HG03280 (cell line): ENCODE results near the gene INSL3.
"Not testable (repeated sequence)": the region's sequence is repeated elsewhere in the genome, so short reads cannot be mapped to it uniquely, and the experiment has no call there.

Experiments used
- ATAC-seq: cut with Tn5 transposase; IDR thresholded peaks from one replicate; pipeline ENCODE4 v1.9.1; 2021; ENCODE audit warnings: mild to moderate bottlenecking, moderate library complexity; ENCODE audit not compliant: unreplicated experiment

Gene INSL3

DNA sequence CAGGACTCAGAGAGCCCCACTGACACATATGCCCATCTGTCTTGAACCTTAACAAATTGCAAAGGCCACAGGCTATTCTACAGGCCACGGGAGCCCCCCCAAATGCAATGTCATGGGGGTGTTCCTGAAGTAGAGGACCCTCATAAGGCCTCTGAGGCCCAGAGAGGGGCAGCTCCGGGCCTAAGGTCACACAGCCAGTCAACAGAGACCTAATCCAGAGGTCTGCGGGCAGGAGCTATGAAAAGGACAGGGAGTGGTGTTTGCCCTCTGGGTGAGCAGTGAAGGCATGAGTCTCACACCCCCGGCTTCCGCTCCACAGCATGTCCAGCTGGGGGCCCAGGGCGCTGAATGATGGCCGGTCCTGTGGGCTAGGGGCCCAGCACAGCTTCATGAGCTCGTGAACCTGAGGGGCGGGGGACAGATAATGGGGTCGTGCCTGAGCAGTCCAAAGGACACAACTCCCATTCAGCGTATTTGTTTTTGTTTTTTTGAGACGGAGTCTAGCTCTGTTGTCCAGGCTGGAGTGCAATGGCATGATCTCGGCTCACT is 5.3 kb upstream of the INSL3 start:
- ATAC-seq: no peak

DNA sequence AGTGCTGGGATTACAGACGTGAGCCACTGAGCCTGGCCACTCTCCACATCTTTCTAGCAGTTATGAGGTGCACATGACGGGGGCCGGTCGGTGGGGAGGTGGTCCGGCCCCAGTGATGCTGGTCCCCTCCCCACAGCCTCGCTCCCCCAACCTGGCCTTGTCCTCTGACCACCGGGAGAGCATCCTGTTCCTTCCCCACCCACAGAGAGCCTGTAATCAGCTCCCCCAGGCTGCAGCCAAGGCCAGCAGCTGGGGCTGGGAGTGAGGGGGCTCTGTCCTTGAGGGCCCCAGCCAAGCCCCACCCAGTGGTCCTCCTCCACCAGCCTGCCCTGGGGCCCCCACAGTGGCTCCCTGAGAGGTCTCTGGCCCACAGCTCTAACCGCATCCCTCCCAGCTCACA is 3.0 kb upstream of the INSL3 start:
- no peak for ATAC-seq

DNA sequence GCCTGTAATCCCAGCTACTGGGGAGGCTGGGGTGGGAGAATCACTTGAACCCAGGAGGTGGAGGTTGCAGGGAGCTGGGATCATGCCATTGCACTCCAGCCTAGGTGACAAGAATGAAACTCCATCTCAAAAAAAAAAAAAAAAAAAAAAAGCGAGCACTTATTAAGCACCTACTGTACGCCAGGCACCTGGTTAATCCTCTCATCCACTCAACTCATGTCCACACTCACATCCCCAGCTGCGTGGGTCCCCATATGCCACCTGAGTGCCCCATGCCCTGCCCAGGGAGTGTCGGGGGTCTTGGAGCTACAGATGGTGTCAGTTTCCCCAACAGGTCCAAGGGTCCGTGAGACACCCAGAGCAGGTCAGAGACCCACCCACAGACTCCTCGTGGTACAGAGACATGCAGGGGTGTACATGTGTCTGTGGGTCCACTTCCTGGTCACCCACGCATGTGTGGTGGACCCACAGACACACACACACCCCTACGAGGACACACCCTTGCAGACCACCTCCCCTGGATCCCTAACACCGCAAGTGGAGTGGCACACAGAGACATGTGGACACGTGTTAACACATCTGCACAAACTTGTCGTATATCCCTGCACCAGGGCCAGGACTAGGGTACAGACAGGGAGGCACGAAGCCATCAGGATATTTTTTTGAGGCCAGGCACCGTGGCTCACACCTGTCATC is 3.5 kb downstream of the INSL3 start:
- no peak for ATAC-seq

DNA sequence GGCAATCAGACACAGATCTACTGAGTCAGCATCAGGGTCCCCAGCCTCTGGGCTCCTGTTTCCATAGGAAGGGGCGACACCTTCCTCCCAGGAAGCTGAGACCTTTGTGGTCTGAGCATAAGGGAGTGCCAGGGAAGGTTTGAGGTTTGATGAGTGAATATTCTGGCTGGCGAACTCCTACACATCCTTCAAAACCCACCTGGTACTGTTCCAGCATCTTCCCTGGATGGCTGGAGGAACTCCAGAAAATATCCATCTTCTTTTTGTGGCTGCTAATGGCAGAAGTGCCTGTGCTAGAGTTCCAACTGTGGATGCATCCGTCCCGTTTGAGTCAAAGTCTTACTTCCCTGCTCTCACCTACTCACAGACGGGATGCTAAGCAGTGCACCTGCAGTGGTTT is 9.2 kb downstream of the INSL3 start:
- no peak for ATAC-seq

DNA sequence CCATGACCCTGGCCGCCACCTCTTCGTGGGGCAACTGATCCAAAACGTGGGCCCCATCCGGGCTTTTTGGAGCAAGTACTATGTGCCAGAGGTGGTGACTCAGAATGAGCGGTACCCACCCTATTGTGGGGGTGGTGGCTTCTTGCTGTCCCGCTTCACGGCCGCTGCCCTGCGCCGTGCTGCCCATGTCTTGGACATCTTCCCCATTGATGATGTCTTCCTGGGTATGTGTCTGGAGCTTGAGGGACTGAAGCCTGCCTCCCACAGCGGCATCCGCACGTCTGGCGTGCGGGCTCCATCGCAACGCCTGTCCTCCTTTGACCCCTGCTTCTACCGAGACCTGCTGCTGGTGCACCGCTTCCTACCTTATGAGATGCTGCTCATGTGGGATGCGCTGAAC is 9.6 kb downstream of the INSL3 start:
- no peak for ATAC-seq

DNA sequence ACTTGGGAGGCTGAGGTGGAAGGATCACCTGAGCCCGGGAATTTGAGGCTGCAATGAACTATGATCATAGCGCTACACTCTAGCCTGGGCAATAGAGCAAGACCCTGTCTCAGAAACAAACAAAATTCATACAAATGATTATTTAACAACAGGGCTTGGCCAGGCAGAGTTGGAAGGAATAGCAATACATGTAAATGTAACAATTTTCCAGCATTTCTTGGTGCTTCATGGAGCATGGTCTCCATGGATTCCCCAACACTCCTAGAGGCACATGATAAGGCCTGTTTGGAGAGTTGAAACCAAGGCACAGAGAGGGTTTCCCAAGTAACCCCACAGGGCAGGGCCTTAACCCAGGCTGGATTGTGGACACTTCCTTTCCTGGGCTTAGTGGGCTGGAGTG is 10.2 kb downstream of the INSL3 start:
- no peak for ATAC-seq

DNA sequence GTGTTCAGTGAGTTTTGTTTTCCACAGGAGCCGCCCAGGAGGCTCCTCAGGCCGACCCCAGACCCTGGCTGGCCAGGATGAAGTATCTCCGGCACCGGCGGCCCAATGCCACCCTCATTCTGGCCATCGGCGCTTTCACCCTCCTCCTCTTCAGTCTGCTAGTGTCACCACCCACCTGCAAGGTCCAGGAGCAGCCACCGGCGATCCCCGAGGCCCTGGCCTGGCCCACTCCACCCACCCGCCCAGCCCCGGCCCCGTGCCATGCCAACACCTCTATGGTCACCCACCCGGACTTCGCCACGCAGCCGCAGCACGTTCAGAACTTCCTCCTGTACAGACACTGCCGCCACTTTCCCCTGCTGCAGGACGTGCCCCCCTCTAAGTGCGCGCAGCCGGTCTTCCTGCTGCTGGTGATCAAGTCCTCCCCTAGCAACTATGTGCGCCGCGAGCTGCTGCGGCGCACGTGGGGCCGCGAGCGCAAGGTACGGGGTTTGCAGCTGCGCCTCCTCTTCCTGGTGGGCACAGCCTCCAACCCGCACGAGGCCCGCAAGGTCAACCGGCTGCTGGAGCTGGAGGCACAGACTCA is 13.5 kb downstream of the INSL3 start:
- ATAC-seq: no peak

DNA sequence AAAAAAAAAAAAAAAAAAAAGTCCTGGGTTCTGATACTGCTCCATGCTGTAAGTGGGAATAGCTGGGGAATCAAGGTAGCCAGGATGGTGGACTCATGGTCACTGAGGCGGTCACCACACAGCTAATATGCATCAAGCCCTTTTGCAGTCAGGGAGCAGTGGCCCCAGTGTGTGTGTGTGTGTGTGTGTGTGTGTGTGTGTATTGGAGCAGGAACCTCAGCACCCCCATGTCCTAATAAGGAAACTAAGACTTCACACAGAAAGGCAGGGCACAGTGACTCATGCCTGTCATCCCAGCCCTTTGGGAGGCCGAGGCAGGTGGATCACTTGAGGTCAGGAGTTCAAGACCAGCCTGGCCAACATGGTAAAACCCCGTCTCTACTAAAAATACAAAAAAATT is 14.4 kb downstream of the INSL3 start:
- ATAC-seq: no peak

DNA sequence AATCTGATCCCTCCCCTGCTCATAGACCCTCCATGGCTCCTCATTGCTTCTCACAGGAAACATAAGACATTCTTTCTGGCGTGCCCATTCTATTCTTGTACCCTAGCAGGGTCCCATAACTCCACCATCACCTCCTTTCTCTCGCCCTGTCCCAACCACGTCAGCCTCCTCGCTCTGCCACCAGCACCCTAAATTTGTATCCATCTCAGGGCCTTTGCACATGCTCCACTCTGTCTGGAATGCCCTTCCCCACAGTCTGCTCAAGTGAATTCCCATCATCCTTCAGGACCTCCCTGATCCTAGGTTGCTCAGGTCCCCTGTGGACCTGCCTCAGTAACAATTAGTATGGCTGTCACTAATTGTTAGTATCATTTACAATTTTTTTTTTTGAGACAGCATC is 15.9 kb downstream of the INSL3 start:
- ATAC-seq: no peak

DNA sequence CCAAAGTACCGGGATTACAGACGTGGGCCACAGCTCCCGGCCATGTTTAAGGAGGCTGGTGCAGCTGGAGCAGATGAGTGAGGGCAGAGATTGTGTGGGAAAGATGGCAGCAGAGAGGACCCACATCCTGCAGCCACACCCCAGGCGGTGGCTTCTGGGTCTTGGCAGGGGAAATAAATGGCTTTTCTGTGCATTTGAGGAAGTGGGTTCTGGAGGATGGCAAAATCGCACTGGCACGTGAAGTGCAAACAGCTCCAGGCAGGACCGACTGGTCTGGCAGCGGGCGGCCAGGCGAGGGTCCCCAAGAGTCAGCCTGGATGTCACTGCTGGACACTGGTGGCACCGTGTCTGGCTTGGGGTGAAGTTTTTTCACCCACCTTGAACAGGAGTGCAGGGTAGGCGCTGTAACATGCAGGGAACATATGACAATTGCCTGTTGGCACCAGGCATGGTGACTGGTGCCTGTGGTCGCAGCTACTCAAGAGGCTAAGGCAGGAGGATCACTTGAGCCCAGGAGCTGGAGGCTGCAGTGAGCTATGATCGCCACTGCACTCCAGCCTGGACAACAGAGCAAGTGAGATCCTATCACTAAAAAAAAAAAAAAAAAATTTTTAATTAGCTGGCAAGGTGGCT is 17.9 kb downstream of the INSL3 start:
- ATAC-seq: no peak

DNA sequence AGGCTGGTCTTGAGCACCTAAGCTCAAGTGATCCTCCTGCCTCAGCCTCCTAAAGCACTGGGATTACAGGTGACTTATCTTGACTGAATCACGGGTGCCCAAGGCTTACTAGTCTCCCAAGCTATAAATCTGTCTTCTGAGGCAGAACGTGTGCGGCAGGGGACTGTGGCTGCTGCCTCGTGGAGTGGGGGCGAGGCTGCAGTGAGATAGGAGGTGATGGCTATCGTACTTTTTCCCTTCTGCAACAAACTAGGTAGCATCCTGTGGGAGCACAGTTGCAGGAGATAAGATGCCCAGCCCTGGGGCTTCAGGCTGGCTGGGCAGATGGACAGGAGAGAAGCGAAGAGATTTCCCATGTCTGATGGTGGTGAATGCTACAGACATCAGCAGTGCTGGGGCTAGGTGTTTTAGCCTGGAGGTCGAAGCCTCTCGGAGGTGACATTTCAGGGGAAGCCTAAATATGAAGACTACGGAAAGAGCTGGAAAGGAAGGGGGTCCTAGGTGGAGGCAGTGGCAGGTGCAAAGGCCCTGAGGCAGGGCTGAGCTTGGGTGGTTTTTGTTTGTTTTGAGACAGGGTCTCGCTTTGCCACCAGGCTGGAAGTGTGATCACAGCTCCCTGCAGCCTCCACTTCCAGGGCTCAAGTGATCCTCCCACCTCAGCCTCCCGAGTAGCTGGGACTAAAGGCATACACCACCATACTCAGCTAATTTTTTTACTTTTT is 19.0 kb downstream of the INSL3 start:
- no peak for ATAC-seq

DNA sequence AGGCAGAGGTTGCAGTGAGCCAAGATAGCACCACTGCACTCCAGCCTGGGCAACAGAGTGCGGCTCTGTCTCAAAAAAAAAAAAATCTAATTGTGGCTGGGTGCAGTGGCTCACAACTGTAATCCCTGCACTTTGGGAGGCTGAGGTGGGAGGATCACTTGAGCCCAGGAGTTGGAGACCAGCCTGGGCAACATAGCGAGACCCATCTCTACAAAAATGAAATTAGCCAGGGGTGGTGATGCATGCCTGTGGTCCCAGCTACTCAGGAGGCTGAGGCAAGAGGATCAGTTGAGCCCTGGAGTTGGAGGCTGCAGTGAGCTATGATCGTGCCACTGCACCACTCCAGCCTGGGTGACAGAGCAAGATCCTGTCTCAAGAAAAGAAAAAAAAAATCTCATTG is 22.7 kb downstream of the INSL3 start:
- ATAC-seq: not testable (repeated sequence)

DNA sequence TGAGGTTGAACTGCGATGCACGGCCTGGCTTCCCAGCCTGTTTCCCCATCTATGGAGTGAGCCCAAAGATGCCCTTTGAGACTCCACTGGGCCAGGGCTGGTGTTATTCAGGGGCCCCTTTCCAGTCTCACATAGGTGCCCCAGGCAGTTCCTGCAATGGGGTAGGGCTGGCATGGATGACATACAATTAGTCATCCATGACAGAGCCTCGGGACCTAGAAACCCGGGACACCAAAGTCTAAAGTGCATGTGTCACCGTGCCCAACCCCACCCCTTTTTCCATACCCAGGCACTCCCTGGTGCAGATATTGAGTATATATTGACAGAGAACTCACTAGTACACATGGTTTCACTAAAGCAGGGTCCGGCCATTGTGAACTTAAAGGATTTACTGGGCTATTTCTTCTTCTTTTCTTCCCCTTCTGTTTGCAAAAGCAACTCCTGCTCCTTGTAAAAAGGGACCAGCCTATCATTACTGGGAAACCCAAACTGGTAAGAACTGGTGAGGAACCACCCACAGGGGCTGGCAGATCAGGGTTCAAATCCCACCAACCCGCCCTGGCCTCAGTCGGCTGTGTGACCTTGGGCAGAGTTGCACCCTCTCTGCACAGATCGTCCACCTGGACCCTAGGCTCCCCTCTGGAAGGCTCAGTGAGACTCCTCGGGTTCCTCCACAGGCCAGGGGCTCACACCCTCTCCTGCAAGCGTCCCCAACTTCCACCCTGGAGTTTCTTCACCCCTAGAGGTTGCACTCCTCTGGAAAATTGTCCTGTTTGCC is 23.7 kb downstream of the INSL3 start:
- no peak for ATAC-seq

DNA sequence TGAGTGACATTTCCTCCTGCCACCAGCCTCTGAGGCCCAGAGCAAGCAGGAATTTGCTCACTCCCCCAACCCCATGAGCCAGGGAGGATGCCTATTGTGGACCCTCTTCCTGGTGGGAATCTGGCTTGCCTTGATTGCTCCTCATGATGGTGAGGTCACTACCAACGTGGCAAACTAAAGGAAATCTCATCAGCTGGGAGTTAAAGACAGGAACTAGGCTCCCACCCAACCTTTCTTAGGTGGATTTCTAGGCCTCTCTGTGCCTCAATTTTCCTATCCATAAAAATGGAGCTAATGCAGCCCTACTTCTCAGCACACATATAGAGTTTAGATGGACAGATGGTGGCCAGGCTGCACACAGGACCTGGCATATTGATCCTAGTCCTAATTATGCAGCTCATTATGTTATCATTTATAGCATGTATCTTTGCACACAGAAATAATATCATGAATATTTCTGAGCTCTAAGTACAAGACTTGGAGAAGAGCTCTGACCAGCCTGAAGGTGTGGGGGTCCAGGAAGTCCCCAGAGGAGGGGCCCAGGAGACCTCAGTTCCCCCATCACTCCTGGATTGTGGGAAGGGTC is 24.4 kb downstream of the INSL3 start:
- no peak for ATAC-seq

DNA sequence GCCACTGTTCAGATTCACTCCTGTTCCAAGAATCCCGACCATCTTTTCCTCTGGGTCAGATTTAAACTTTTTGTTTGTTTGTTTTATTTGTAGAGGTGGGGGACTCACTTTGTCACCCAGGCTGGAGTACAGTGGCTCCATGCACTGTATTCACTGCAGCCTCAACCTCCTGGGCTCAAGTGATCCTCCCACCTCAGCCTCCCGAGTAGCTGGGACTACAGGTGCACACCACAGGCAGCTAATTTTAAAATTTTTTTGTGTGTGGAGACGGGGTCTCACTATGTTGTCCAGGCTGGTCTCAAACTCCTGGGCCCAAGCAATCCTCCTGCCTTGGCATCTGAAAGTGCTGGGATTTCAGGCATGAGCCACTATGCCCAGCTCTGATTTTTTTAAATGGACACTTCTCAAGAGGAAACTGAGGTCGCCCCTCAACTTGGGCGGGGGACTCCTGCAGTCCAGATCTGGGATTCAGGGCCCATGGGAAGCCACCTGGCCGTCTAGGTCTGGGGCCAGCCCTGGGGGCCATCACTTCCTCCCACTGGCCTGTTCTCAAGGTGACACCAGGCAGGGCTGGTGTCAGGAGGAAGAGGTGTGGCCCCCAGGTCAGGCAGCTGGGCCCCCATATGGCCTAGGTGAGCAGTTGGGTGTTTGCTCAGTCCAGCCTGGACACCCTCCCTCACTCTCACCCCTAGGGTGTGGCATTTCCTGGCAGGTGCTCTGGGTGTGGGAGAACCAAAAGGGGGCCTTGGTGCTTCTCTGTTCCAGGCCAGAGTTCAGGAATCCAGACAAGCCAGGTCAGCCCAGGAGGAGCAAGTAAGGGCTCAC is 25.1 kb downstream of the INSL3 start:
- no peak for ATAC-seq

DNA sequence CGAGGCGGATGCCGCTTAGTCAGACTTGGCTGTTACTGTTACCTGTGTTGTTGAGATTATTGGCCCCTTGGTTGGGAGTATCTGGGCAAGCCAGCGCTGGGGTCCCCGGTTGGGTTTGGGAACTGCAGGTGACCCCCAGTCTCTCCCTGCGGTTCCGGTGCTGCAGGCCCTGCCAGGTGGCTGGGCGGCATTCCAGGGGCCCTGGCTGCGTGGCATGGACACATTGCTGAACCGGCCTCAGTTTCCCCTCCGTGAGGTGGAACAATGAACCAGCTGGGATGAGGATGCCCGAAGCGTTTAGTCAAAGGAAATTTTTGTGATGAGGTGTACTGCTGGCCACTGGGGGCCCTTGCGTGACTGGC is 25.8 kb downstream of the INSL3 start:
- no peak for ATAC-seq

DNA sequence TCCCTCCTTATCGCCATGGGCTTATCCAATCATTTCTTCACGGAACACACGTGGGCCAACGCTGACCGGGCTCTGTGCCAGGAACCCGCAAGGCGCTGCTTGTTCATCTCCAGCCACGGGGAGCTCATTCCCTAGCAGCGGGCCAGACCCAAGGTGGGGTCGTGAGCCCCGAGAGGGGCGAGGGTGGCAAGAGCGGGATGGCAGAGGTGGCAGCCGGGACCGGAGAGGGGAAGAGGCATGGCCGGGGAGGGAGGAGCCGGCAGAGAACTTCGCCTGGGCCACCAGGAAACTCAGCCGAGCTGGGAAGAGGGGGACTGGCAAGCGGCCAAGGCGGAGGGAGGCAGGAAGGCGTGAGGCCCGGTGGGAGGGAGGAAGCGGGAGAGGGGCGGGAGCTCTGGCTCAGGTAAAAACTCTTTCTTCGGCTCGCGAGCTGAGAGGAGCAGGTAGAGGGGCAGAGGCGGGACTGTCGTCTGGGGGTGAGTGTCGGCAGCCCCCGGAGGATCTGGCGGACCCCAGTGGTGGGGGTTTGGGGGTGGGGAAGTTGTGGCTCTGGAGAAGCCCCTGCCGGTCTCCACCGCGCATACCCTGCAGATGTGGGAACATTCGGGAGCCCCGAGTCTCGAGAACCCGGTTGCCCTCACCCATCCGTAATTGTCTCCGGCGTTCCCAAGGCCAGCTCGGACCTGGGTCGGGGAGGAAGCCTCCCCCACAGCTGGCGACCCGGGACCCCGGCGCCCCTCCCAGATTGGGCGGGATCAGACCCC is 26.4 kb downstream of the INSL3 start, which contains the start of gene B3GNT3:
Gene B3GNT3, plus strand, starts transcription at position 408 of the 764 bp plus-strand sequence. CDS start 12,670 bp downstream, outside the sequence.
- ATAC-seq: no peak

DNA sequence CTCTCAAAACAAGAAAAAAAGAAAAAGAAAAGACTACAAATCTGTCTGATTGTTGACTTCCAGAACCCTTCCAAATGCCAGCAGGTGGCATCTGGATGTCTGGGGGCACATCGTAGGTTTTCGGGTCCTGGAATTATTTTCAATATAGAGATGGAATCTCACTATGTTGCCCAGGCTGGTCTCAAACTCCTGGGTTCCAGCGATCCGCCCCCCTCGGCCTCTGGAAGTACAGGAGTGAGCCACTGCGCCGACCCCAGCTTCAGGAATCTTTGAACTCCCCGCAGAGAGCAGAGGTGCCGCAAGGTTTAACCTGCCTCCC is 26.9 kb downstream of the INSL3 start:
- ATAC-seq: no peak
